HG03103 (cell line): ENCODE data around the gene VANGL1.

ENCODE experiments used
- ATAC-seq: cut with Tn5 transposase; IDR thresholded peaks from one replicate; pipeline ENCODE4 v1.9.1; 2021; ENCODE audit warnings: low read depth; ENCODE audit not compliant: unreplicated experiment

VANGL1 gene

GRCh38 chr1:115666206-115666605 lies 24.4 kb downstream of the VANGL1 start:
- ATAC-seq = no peak

DNA sequence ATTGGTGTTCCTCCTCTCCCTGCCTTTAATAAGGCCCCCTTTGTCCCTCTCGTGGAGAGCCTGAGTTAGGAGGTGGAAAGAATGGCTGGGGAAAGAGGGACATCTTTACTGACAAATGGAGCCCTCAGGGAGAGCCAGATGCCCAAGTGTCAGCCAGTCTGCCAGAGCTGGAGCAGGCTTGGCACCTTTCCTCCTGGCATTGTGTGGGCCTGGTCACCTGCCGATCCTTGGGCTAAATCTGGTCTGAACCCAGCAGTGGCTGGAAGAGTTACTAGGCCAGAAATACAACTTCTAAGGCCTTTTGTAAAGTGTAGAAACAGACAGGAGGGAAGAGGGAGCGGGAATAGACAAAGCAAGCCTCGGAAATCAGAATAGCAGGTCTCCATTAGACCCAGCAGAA lies 24.9 kb downstream of the VANGL1 start:
- ATAC-seq = no peak

DNA sequence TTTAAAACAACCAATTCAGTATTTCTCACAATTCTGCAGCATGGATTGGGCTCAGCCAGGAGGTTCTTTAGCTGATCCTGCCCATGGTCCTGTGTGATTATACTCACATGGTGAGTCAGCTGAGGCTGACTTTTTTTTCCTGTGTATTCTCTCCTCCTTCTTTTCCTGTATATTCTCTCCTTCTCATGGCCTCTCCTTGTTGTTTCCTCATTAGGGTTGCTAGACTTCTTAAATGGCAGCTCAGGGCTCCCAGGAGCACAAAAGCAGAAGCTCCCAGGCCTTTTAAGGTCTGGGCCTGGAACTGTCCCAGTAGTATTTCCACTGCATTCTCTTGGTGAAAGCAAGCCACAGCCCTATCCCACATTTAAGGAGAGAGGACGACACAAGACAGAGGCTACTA lies 26.8 kb downstream of the VANGL1 start:
- ATAC-seq = no peak

DNA sequence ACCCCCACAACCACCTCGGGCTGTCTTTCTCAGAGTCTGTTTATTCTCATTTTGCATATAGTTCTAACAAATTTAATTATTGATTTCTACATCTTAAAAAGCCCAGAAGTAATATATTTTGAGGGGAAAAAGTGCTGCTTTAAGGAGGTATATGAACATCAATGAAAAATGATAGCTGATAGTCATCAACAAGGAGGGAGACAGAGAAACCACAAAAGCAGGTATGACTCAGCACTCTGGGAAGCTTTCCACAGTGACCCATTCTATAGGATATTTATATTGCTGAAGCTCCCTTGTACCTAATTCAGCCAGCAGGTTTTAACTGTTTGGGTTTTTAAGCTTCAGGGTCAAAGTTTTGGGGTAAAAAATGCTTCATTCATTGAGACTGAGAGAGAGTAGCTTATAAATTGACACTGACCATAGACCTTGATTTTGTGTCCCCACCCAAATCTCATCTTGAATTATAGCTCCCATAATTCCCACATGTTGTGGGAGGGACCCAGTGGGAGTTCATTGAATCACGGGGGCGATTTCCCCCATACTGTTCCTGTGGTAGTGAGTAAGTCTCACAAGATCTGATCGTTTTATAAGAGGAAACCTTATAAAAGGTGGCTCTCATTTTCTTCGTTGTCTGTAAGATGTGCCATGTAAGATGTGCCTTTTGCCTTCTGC lies 27.4 kb downstream of the VANGL1 start:
- no peak for ATAC-seq

DNA sequence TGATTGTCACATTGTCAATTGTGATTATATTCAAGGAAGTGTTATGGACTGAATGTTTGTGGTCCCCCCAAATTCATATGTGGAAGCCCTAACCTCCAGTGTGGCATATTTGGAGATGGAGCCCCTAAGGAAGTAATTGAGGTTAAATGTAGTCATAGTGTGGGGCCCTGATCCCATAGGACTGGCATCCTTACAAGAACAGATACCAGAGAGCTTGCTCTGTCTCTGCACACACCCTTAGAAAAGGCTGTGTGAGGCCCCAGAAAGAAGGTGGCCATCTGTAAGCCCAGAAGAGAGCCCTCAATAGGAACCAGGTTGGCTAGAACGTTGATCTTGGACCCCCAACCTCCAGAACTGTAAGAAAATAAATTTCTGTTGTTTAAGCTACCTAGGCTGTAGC lies 28.1 kb downstream of the VANGL1 start:
- no peak for ATAC-seq

DNA sequence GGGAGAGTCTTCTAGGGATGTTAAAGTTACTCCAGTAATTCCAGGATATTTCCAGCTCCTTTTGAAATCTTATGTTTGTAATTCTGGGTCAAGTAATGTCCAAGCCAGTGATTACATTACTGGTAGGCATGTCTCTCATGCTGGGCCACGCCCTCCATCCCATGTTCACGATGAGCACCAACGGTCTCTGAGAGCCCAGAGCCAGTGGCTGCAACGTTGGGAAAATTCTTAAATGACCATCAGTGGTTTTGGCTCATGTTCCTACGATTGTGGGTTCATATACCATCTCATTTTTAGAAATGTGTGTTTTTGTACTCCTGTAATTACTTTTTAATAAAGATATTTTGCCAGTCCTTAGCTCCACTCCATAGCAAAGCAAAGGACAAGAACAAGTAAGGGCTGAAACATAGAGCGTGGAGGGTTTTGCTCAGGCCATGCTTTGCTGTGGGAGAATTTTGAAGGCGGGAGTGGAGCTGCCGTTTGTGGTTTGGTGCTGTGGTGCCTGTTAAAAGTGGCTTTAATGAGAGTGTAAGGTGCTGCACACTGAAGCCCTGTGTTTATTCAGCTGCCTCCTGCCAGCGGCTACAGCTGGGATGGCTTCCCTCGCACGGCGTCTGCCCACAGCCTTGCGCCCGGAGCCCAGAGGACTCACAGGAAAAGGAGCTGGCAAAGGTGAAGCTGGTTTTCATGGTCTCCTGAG lies 28.9 kb downstream of the VANGL1 start:
- ATAC-seq = no peak

DNA sequence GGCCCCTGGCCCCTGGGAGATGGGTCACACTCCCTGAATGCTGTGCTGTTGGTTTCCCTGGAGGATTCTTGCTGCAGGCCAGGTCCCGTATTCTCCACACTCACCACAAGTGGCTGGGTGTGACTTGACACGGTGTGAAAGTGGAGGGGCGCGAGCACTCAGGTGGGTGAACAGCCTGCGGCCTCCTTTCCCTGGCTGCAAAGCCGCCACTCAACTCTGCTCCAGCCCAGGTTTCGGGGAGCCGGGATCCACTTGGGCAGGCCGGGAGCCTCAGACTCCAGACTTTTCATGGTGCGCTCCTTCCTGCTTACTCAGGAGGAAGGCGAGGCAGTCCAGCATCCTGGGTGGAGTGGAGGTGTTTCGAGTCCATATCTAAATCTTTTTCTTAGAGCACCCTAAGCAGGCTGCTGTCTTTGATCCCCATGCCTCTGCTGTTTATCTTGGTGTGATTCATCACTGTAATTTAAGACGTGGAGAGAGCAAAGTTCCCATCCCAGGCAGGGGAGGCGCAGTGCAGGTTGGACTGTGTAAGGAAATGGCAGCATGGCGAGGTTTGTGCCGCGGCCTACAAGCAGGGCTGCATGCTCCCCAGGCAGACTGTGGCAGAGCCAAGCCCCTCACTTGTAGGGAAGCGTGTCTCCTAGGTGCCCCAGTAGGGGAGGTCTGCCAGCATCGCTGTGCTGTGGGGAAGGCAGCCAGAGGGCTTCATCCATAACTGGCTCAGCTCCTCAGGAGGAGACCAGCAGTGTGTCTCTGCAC lies 29.6 kb downstream of the VANGL1 start:
- ATAC-seq = no peak

- no peak for ATAC-seq
Observed at GRCh38 chr1:115672224-115673009, 30.6 kb downstream of the VANGL1 start.

GRCh38 chr1:115676498-115677181 lies 34.9 kb downstream of the VANGL1 start:
- ATAC-seq = no peak

DNA sequence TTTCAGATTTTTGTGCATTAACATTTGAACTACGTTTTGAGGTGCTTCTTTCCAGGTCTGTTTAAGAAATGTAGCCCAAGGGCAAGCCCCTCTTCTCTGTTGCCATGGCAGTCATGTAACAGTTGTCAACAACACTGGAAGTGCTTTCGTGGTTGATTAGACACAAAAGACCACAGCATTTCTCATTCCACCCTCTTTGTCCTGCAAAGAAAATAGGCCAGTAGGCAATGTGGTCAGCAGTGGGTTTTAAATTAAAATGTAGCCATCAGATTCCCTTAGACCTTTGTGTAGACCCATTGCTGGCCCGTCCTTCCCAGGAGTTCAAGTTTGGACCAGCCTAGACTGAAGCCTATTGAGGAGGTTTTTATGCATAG lies 35.4 kb downstream of the VANGL1 start:
- no peak for ATAC-seq

- no peak for ATAC-seq
Observed at GRCh38 chr1:115677565-115677964, 35.8 kb downstream of the VANGL1 start.

DNA sequence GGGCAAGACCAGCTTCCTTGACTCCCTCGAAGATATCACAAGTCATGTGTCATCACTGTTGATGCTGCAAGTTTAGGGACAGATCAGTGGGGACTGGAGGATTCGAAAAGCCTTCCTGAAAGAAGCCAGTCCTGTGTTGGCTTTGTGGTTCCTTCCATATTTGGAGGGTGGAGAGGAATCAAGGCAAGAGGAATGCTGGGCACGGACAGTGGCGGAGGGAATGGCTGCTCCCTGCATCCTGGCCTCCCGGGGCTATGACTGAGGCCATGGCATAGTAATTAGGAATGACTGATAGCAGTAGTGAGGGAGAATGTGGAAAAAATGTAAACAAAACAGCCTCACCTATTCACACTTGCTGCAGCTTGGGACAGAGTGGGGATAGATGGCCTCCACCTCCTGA lies 36.4 kb downstream of the VANGL1 start:
- ATAC-seq = no peak

DNA sequence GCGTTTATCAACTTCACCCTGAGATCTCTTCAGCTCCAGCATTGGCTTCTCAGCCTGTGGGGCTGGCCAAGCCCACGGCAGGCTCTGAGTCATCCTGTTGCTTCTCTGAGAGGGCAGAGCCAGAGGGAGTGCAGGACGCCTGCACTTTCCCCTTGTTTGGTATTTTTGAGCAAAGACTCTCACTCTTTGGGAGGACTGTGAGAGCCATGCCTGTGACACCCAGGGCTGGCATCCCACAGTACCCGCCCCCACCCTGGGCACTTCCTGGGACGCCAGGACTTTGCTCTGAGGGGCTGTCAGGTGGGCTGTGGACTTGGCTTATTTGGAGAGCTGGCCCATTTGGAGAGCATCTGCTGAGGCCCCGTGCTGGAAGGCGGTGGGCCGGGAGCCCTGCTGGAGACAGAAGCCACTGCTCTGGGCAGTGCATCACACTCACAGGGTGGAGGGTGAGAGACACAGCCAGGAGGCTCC lies 37.4 kb downstream of the VANGL1 start:
- no peak for ATAC-seq

GRCh38 chr1:115680730-115681111 lies 39.0 kb downstream of the VANGL1 start:
- no peak for ATAC-seq

GRCh38 chr1:115682792-115683191 lies 41.0 kb downstream of the VANGL1 start:
- no peak for ATAC-seq

- no peak for ATAC-seq
Observed at GRCh38 chr1:115685029-115685705, 43.4 kb downstream of the VANGL1 start.

GRCh38 chr1:115687744-115688143 lies 46.0 kb downstream of the VANGL1 start:
- ATAC-seq = no peak

GRCh38 chr1:115690972-115691371 lies 49.2 kb downstream of the VANGL1 start:
- ATAC-seq = no peak

DNA sequence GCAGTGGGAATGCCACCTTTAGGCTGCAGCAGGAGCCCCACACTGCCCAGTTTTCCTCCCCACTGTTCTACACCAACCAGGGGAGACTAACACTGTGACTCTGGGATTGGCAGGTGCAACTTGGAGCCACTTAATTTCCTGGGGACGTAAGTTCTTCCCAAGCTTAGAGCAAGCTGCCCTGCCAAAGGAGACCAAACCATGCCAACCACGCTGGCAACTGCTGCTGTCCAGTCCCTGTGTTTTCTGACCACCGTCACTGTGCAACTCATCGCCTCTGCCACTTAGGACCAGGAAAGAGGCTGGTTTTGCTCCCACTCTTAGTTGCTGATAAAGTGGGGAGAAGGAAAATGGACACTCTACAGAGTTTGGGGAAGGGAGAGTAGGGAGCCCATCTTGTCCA lies 50.5 kb downstream of the VANGL1 start:
- no peak for ATAC-seq

DNA sequence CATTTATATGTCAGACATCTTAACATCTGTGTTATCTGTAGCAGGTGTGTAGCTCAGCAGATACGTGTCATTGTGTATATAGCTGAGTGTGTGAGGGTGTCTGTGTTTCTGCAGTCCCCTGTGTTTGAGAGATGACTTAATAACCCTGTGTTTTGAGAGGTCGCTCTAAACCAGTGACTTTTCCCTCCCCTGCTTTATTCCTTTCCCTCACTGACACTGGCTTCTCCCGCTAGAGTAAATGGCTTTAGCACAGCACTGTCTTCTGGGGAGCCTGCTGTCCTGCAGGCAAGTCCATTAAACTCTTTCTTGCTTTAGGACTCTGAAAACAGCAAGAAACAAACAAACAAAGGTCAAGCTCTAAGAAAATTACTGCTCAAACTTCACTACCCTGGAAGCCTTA lies 53.0 kb downstream of the VANGL1 start:
- ATAC-seq = no peak
